H1 (cell line): Measurements from ENCODE around the gene TRABD2A.
A peak's percentile ranks its signal among the peaks of the same experiment; 100 is the strongest.

Experiments used
- ASH2L ChIP-seq: fragments of 200-600, 300-600 bp; sonication (generic); IDR thresholded peaks from one replicate; pipeline ENCODE4 v1.7.1; 2017; ENCODE audit warnings: low read length
- BACH1 ChIP-seq: IDR thresholded peaks from 2 replicates; pipeline ENCODE4 v1.6.1; 2012; ENCODE audit warnings: low read length, improper control_type of control experiment
- EP300 ChIP-seq, 2 experiments: IDR thresholded peaks; 1 replicate in 1 of 2; 2 replicates in 1 of 2; pipeline ENCODE4 v1.6.1; 2011 to 2012; ENCODE audit warnings: low read depth in 2 of 2, low read length in 2 of 2, mild to moderate bottlenecking in 2 of 2, borderline replicate concordance in 1 of 2, inconsistent platforms in 1 of 2, moderate library complexity in 1 of 2
- GABPA ChIP-seq: IDR thresholded peaks from 2 replicates; pipeline ENCODE4 v1.6.1; 2011; ENCODE audit warnings: mild to moderate bottlenecking, low read length, moderate library complexity, borderline replicate concordance; ENCODE audit not compliant: insufficient read depth
- POLR2A ChIP-seq, 2 experiments: IDR thresholded peaks; 1 replicate in 1 of 2; 2 replicates in 1 of 2; pipeline ENCODE4 v1.6.1; 2011; ENCODE audit warnings: low read depth in 2 of 2, low read length in 2 of 2, mild to moderate bottlenecking in 2 of 2; ENCODE audit errors: control extremely low read depth in 1 of 2
- RBBP5 ChIP-seq: IDR thresholded peaks from 2 replicates; pipeline ENCODE4 v1.7.1; 2012; ENCODE audit warnings: low read depth, mild to moderate bottlenecking, inconsistent platforms, low read length, moderate library complexity, borderline replicate concordance
- RFX5 ChIP-seq: IDR thresholded peaks from 2 replicates; pipeline ENCODE4 v1.6.1; 2011; ENCODE audit warnings: low read depth, low read length, improper control_type of control experiment, borderline replicate concordance
- SIN3A ChIP-seq, 2 experiments: IDR thresholded peaks in 1 of 2; conservative IDR thresholded peaks in 1 of 2; 2 replicates each; pipeline ENCODE4 v1.6.1; 2011 to 2012; ENCODE audit warnings: low read length in 2 of 2, improper control_type of control experiment in 1 of 2, low read depth in 1 of 2, mild to moderate bottlenecking in 1 of 2
- TBP ChIP-seq: IDR thresholded peaks from 2 replicates; pipeline ENCODE4 v1.6.1; 2011; ENCODE audit warnings: low read depth, low read length, improper control_type of control experiment
- TF ChIP-seq, protein P1 (sequence below), 3 experiments: IDR thresholded peaks; 1 replicate in 2 of 3; 2 replicates in 1 of 3; pipeline versions ENCODE4 v1.5.1 to v1.6.1; 2011; ENCODE audit warnings: low read length in 3 of 3, mild to moderate bottlenecking in 3 of 3, inconsistent platforms in 2 of 3, low read depth in 1 of 3, moderate library complexity in 1 of 3; ENCODE audit not compliant: insufficient read depth in 1 of 3; ENCODE audit errors: control extremely low read depth in 1 of 3
- TF ChIP-seq, protein P2 (sequence below): IDR thresholded peaks from 2 replicates; pipeline ENCODE4 v1.6.1; 2012; ENCODE audit warnings: inconsistent platforms

DNA sequence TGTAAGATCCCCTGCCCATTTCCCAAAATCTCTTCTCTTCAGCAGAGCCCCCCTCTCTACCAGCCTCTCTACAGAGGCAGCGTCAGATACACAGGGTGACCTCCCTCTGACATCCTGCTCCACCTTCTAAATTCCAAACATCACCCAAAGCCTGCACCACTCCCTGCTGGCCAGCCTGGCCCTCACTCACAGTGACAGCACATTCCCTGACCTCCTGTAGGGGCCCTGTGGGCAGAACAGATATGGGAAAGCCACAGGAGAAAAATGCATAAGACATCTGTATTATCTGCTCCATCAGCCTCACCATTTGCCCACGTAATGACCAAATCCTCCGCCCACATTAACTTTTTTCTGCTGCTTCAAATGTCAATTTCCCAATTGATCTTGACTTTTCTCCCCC lies 40.6 kb downstream of the TRABD2A start:
- TF ChIP-seq RBBP5 (no peak), TBP (no peak), EP300 (IDR thresholded peaks at IDR 0.05; ENCODE audit: borderline replicate concordance in 1 of 2, low read depth in 2 of 2, low read length in 2 of 2) (no peak), BACH1 (no peak), RFX5 (no peak), GABPA (no peak), SIN3A (conservative IDR thresholded peaks at IDR 0.05 in 1 of 2, IDR thresholded peaks at IDR 0.05 in 1 of 2; ENCODE audit: low read depth in 1 of 2, low read length in 2 of 2) (no peak), ASH2L (no peak), POLR2A (IDR thresholded peaks at IDR 0.05; ENCODE audit: control extremely low read depth in 1 of 2, low read depth in 2 of 2, low read length in 2 of 2) (no peak)
- TF ChIP-seq, protein P1, sequence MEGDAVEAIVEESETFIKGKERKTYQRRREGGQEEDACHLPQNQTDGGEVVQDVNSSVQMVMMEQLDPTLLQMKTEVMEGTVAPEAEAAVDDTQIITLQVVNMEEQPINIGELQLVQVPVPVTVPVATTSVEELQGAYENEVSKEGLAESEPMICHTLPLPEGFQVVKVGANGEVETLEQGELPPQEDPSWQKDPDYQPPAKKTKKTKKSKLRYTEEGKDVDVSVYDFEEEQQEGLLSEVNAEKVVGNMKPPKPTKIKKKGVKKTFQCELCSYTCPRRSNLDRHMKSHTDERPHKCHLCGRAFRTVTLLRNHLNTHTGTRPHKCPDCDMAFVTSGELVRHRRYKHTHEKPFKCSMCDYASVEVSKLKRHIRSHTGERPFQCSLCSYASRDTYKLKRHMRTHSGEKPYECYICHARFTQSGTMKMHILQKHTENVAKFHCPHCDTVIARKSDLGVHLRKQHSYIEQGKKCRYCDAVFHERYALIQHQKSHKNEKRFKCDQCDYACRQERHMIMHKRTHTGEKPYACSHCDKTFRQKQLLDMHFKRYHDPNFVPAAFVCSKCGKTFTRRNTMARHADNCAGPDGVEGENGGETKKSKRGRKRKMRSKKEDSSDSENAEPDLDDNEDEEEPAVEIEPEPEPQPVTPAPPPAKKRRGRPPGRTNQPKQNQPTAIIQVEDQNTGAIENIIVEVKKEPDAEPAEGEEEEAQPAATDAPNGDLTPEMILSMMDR (IDR thresholded peaks at IDR 0.05; ENCODE audit: control extremely low read depth in 1 of 3, insufficient read depth in 1 of 3, low read depth in 1 of 3, low read length in 3 of 3): peak in 1 of 3 experiments; percentile 15; a peak in 1 of 4 replicates
- TF ChIP-seq, protein P2, sequence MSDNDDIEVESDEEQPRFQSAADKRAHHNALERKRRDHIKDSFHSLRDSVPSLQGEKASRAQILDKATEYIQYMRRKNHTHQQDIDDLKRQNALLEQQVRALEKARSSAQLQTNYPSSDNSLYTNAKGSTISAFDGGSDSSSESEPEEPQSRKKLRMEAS: no peak
